HEK293 (cell line): Measurements from ENCODE around the gene DCBLD2.

Experiments used
- CTCF ChIA-PET: fragments of 350-600 bp; formaldehyde crosslinking; extraction: SDS; loops from one replicate; lab custom pipeline; 2021; ENCODE audit warnings: antibody characterized with exemption; lab: Yijun Ruan, JAX
- POLR2A ChIA-PET: fragments of 300-600 bp; formaldehyde crosslinking; extraction: SDS; loops from one replicate; lab custom pipeline; 2020; ENCODE audit warnings: antibody characterized with exemption, inconsistent platforms; lab: Yijun Ruan, JAX
- H3K27ac ChIP-seq: fragments of 200-500 bp; sonication (Bioruptor generic); 2 replicates; pipeline ENCODE4 v1.5.1; 2014; ENCODE audit warnings: low read depth, low read length, control low read depth, inconsistent platforms; ENCODE audit errors: extremely low read depth
- H3K36me3 ChIP-seq, 2 experiments: fragments of 200-500 bp in 1 of 2; sonication (Bioruptor generic) in 1 of 2; 1 replicate in 1 of 2; 2 replicates in 1 of 2; pipeline ENCODE4 v1.5.1; 2014 to 2017; ENCODE audit warnings: inconsistent platforms in 2 of 2, low read length in 2 of 2; ENCODE audit not compliant: control insufficient read depth in 2 of 2, insufficient read depth in 1 of 2
- H3K4me1 ChIP-seq: fragments of 200-500 bp; sonication (Bioruptor generic); 2 replicates; pipeline ENCODE4 v1.5.1; 2014; ENCODE audit warnings: mild to moderate bottlenecking, low read length, inconsistent platforms; ENCODE audit not compliant: control insufficient read depth, insufficient read depth
- H3K4me3 ChIP-seq: 2 replicates; pipeline ENCODE4 v1.5.1; 2011; ENCODE audit warnings: low read depth, mild to moderate bottlenecking, control low read depth, low read length, moderate library complexity
- H3K9me3 ChIP-seq: fragments of 200-500 bp; sonication (Bioruptor generic); 2 replicates; pipeline ENCODE4 v1.5.1; 2014; ENCODE audit warnings: low read depth, low read length, inconsistent platforms; ENCODE audit not compliant: control insufficient read depth, insufficient read depth
- FEZF1 ChIP-seq: fragments of 450-650 bp; formaldehyde crosslinking; IDR thresholded peaks from 2 replicates; pipeline ENCODE4 v1.5.1; 2016; ENCODE audit warnings: missing biosample characterization, missing genetic modification characterization
- MZF1 ChIP-seq: fragments of 450-650 bp; formaldehyde crosslinking; IDR thresholded peaks from 2 replicates; pipeline ENCODE4 v1.5.1; 2017; ENCODE audit warnings: missing biosample characterization, missing genetic modification characterization, borderline replicate concordance
- OVOL3 ChIP-seq: fragments of 450-650 bp; formaldehyde crosslinking; IDR thresholded peaks from 2 replicates; pipeline ENCODE4 v1.5.1; 2016; ENCODE audit warnings: missing biosample characterization, missing genetic modification characterization
- SCRT2 ChIP-seq: fragments of 450-650 bp; formaldehyde crosslinking; IDR thresholded peaks from 2 replicates; pipeline ENCODE4 v1.5.1; 2016; ENCODE audit warnings: missing biosample characterization, missing genetic modification characterization
- ZBTB17 ChIP-seq: fragments of 450-650 bp; formaldehyde crosslinking; IDR thresholded peaks from 2 replicates; pipeline ENCODE4 v1.5.1; 2016; ENCODE audit warnings: missing biosample characterization, missing genetic modification characterization
- ZBTB6 ChIP-seq: fragments of 450-650 bp; formaldehyde crosslinking; IDR thresholded peaks from 2 replicates; pipeline ENCODE4 v1.5.1; 2017; ENCODE audit warnings: missing biosample characterization, missing genetic modification characterization
- ZEB2 ChIP-seq: fragments of 450-650 bp; formaldehyde crosslinking; IDR thresholded peaks from 2 replicates; pipeline ENCODE4 v1.5.1; 2016; ENCODE audit warnings: missing biosample characterization, missing genetic modification characterization
- ZIC2 ChIP-seq: fragments of 450-650 bp; formaldehyde crosslinking; IDR thresholded peaks from 2 replicates; pipeline ENCODE4 v1.5.1; 2016; ENCODE audit warnings: missing biosample characterization, missing genetic modification characterization
- ZNF202 ChIP-seq: fragments of 450-650 bp; formaldehyde crosslinking; IDR thresholded peaks from 2 replicates; pipeline ENCODE4 v1.5.1; 2016; ENCODE audit warnings: missing biosample characterization, missing genetic modification characterization, borderline replicate concordance
- ZNF211 ChIP-seq: fragments of 450-650 bp; formaldehyde crosslinking; IDR thresholded peaks from 2 replicates; pipeline ENCODE4 v1.5.1; 2016; ENCODE audit warnings: low read depth, missing biosample characterization, missing genetic modification characterization
- ZNF23 ChIP-seq: fragments of 450-650 bp; formaldehyde crosslinking; IDR thresholded peaks from 2 replicates; pipeline ENCODE4 v1.5.1; 2016; ENCODE audit warnings: missing biosample characterization, missing genetic modification characterization, borderline replicate concordance
- ZNF324 ChIP-seq: fragments of 450-650 bp; formaldehyde crosslinking; IDR thresholded peaks from 2 replicates; pipeline ENCODE4 v1.5.1; 2016; ENCODE audit warnings: missing biosample characterization, missing genetic modification characterization
- ZNF366 ChIP-seq: fragments of 450-650 bp; formaldehyde crosslinking; conservative IDR thresholded peaks from 2 replicates; pipeline ENCODE4 v1.5.1; 2016; ENCODE audit warnings: missing biosample characterization, missing genetic modification characterization
- ZNF404 ChIP-seq: fragments of 450-650 bp; formaldehyde crosslinking; IDR thresholded peaks from 2 replicates; pipeline ENCODE4 v1.5.1; 2017; ENCODE audit warnings: missing biosample characterization, missing genetic modification characterization
- ZNF426 ChIP-seq: fragments of 450-650 bp; formaldehyde crosslinking; IDR thresholded peaks from 2 replicates; pipeline ENCODE4 v1.5.1; 2017; ENCODE audit warnings: missing biosample characterization, missing genetic modification characterization, mild to moderate bottlenecking, inconsistent platforms, moderate library complexity
- ZNF48 ChIP-seq: fragments of 450-650 bp; formaldehyde crosslinking; IDR thresholded peaks from 2 replicates; pipeline ENCODE4 v1.5.1; 2016; ENCODE audit warnings: missing biosample characterization, missing genetic modification characterization
- ZNF514 ChIP-seq: fragments of 450-650 bp; formaldehyde crosslinking; IDR thresholded peaks from 2 replicates; pipeline ENCODE4 v1.5.1; 2016; ENCODE audit warnings: missing biosample characterization, missing genetic modification characterization
- ZNF530 ChIP-seq: fragments of 450-650 bp; formaldehyde crosslinking; IDR thresholded peaks from 2 replicates; pipeline ENCODE4 v1.5.1; 2016; ENCODE audit warnings: low read depth, missing biosample characterization, missing genetic modification characterization
- ZNF558 ChIP-seq: fragments of 450-650 bp; formaldehyde crosslinking; IDR thresholded peaks from 2 replicates; pipeline ENCODE4 v1.5.1; 2016; ENCODE audit warnings: missing biosample characterization, missing genetic modification characterization
- ZNF596 ChIP-seq: fragments of 450-650 bp; IDR thresholded peaks from 2 replicates; pipeline ENCODE4 v1.5.0; 2018; ENCODE audit warnings: missing biosample characterization, mild to moderate bottlenecking, missing genetic modification characterization, moderate library complexity
- ZNF600 ChIP-seq: fragments of 450-650 bp; formaldehyde crosslinking; IDR thresholded peaks from 2 replicates; pipeline ENCODE4 v1.5.1; 2016; ENCODE audit warnings: missing biosample characterization, missing genetic modification characterization
- ZNF704 ChIP-seq: fragments of 450-650 bp; formaldehyde crosslinking; IDR thresholded peaks from 2 replicates; pipeline ENCODE4 v1.5.1; 2016; ENCODE audit warnings: missing biosample characterization, missing genetic modification characterization
- ZNF747 ChIP-seq: fragments of 450-650 bp; formaldehyde crosslinking; IDR thresholded peaks from 2 replicates; pipeline ENCODE4 v1.5.1; 2016; ENCODE audit warnings: missing biosample characterization, missing genetic modification characterization
- ZNF830 ChIP-seq: fragments of 450-650 bp; IDR thresholded peaks from 2 replicates; pipeline ENCODE4 v1.5.0; 2018; ENCODE audit warnings: missing biosample characterization, missing genetic modification characterization, low read depth, mild to moderate bottlenecking, moderate library complexity
- ZNF843 ChIP-seq: fragments of 450-650 bp; formaldehyde crosslinking; IDR thresholded peaks from 2 replicates; pipeline ENCODE4 v1.5.1; 2016; ENCODE audit warnings: missing biosample characterization, missing genetic modification characterization
- TF ChIP-seq, protein P1 (sequence below): fragments of 450-650 bp; formaldehyde crosslinking; IDR thresholded peaks from 2 replicates; pipeline ENCODE4 v1.5.1; 2016; ENCODE audit warnings: missing biosample characterization, missing genetic modification characterization
- TF ChIP-seq, protein P2 (sequence below): fragments of 450-650 bp; formaldehyde crosslinking; conservative IDR thresholded peaks from 2 replicates; pipeline ENCODE4 v1.5.1; 2016; ENCODE audit warnings: low read depth, missing biosample characterization, missing genetic modification characterization

DCBLD2 gene

GRCh38 chr3:98893740-98894139, 7.8 kb downstream of the DCBLD2 start:
- CTCF ChIA-PET = interaction anchor here (0.5 to 1.3 kb wide), 3 partner anchors 16 to 1567 kb away, joined by 3 to 6 read pairs (median 3); no protein-coding TSS in a partner anchor
- no peaks in the 10 kb centered on the region for H3K4me1 ChIP-seq

More at GRCh38 chr3:98893740-98894139, 7.8 kb downstream of the DCBLD2 start:
- Histone ChIP-seq H3K9me3 (no peaks in the 10 kb centered on the region), H3K36me3 (no peaks in the 10 kb centered on the region), H3K27ac (no peak overlapping the region), H3K4me3 (no peak overlapping the region)
- POLR2A ChIA-PET = interaction anchor here (0.9 kb wide), 1 partner anchor 8 kb away, joined by 4 read pairs; the partner anchor contains the start of gene DCBLD2
- TF ChIP-seq ZNF704 (tag by site-specific recombination) = no peak
- no peak for TF ChIP-seq ZNF596 (tag by site-specific recombination)
- TF ChIP-seq, protein P1, sequence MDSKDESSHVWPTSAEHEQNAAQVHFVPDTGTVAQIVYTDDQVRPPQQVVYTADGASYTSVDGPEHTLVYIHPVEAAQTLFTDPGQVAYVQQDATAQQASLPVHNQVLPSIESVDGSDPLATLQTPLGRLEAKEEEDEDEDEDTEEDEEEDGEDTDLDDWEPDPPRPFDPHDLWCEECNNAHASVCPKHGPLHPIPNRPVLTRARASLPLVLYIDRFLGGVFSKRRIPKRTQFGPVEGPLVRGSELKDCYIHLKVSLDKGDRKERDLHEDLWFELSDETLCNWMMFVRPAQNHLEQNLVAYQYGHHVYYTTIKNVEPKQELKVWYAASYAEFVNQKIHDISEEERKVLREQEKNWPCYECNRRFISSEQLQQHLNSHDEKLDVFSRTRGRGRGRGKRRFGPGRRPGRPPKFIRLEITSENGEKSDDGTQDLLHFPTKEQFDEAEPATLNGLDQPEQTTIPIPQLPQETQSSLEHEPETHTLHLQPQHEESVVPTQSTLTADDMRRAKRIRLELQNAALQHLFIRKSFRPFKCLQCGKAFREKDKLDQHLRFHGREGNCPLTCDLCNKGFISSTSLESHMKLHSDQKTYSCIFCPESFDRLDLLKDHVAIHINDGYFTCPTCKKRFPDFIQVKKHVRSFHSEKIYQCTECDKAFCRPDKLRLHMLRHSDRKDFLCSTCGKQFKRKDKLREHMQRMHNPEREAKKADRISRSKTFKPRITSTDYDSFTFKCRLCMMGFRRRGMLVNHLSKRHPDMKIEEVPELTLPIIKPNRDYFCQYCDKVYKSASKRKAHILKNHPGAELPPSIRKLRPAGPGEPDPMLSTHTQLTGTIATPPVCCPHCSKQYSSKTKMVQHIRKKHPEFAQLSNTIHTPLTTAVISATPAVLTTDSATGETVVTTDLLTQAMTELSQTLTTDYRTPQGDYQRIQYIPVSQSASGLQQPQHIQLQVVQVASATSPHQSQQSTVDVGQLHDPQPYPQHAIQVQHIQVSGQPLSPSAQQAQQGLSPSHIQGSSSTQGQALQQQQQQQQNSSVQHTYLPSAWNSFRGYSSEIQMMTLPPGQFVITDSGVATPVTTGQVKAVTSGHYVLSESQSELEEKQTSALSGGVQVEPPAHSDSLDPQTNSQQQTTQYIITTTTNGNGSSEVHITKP (tag by site-specific recombination) = peak; percentile 20; the same call in 1 of the 2 replicates
- TF ChIP-seq ZNF404 (tag by site-specific recombination) = no peak
- TF ChIP-seq ZNF23 (tag by site-specific recombination) = no peak
- TF ChIP-seq ZNF830 = no peak
- no peak for TF ChIP-seq ZBTB6 (tag by site-specific recombination)
- no peak for TF ChIP-seq ZNF202 (tag by site-specific recombination)
- no peak for TF ChIP-seq ZNF211 (tag by site-specific recombination)
- no peak for TF ChIP-seq SCRT2 (tag by site-specific recombination)
- TF ChIP-seq, protein P2, sequence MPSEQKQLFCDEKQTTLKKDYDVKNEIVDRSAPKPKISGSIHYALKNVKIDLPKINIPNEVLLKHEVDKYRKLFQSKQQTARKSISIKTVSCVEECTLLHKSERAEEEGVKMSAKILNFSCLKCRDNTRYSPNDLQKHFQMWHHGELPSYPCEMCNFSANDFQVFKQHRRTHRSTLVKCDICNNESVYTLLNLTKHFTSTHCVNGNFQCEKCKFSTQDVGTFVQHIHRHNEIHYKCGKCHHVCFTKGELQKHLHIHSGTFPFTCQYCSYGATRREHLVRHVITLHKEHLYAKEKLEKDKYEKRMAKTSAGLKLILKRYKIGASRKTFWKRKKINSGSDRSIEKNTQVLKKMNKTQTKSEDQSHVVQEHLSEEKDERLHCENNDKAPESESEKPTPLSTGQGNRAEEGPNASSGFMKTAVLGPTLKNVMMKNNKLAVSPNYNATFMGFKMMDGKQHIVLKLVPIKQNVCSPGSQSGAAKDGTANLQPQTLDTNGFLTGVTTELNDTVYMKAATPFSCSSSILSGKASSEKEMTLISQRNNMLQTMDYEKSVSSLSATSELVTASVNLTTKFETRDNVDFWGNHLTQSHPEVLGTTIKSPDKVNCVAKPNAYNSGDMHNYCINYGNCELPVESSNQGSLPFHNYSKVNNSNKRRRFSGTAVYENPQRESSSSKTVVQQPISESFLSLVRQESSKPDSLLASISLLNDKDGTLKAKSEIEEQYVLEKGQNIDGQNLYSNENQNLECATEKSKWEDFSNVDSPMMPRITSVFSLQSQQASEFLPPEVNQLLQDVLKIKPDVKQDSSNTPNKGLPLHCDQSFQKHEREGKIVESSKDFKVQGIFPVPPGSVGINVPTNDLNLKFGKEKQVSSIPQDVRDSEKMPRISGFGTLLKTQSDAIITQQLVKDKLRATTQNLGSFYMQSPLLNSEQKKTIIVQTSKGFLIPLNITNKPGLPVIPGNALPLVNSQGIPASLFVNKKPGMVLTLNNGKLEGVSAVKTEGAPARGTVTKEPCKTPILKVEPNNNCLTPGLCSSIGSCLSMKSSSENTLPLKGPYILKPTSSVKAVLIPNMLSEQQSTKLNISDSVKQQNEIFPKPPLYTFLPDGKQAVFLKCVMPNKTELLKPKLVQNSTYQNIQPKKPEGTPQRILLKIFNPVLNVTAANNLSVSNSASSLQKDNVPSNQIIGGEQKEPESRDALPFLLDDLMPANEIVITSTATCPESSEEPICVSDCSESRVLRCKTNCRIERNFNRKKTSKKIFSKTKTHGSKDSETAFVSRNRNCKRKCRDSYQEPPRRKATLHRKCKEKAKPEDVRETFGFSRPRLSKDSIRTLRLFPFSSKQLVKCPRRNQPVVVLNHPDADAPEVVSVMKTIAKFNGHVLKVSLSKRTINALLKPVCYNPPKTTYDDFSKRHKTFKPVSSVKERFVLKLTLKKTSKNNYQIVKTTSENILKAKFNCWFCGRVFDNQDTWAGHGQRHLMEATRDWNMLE (tag by site-specific recombination) = no peak
- TF ChIP-seq ZNF530 (tag by site-specific recombination) = no peak
- no peak for TF ChIP-seq OVOL3 (tag by site-specific recombination)
- 0 out of 2 replicates have a peak, but pooled peaks have one; percentile 11 for TF ChIP-seq ZIC2 (tag by site-specific recombination)
- peak; percentile 76 for TF ChIP-seq ZNF600 (tag by site-specific recombination)
- no peak for TF ChIP-seq ZNF514 (tag by site-specific recombination)
- peak; percentile 15; the same call in 1 of the 2 replicates for TF ChIP-seq ZNF366 (tag by site-specific recombination)
- 0 out of 2 replicates have a peak, but pooled peaks have one; percentile 33 for TF ChIP-seq ZEB2 (tag by site-specific recombination)
- TF ChIP-seq ZNF324 (tag by site-specific recombination) = no peak
- no peak for TF ChIP-seq FEZF1 (tag by site-specific recombination)
- TF ChIP-seq ZNF48 (tag by site-specific recombination) = no peak
- peak; percentile 76; the same call in 1 of the 2 replicates for TF ChIP-seq MZF1 (tag by site-specific recombination)
- 0 out of 2 replicates have a peak, but pooled peaks have one; percentile 35 for TF ChIP-seq ZNF843 (tag by site-specific recombination)
- TF ChIP-seq ZNF426 = no peak
- TF ChIP-seq ZNF558 (tag by site-specific recombination) = no peak
- no peak for TF ChIP-seq ZNF747 (tag by site-specific recombination)
- TF ChIP-seq ZBTB17 (tag by site-specific recombination) = peak; percentile 92
